Stomach (tissue), 19 donors: ENCODE results near the gene TENT4B. TPM values are rescaled to one million over a fixed set of nuclear protein-coding genes. Genes with fewer than 3 reads are reported as not detected.

Experiments used
- DNase-seq, 2 donors: peaks; one replicate each; pipeline versions ENCODE4 v3.0.0 to v3.0.0-alpha.2; 2013 to 2019
- H3K27ac ChIP-seq, 5 donors: fragments of 200-600 bp in 4 of 5; sonication (generic) in 4 of 5; one replicate each; pipeline ENCODE4 v1.5.1; 2013 to 2019; ENCODE audit warnings: mild to moderate bottlenecking in 1 of 5, moderate library complexity in 1 of 5
- H3K27me3 ChIP-seq, 3 donors: fragments of 200-600 bp; sonication (generic); one replicate each; pipeline ENCODE4 v1.5.1; 2017 to 2019; ENCODE audit warnings: mixed run types in 1 of 3
- H3K36me3 ChIP-seq, 4 donors: fragments of 200-600 bp; sonication (generic); 1 replicate in 3 of 4; 2 replicates in 1 of 4; pipeline ENCODE4 v1.5.1; 2016 to 2019
- H3K4me1 ChIP-seq, 4 donors: fragments of 200-600 bp; sonication (generic); one replicate each; pipeline ENCODE4 v1.5.1; 2016 to 2019
- H3K4me3 ChIP-seq, 4 donors: fragments of 200-600 bp; sonication (generic) in 3 of 4; one replicate each; pipeline ENCODE4 v1.5.1; 2016 to 2019; ENCODE audit warnings: mild to moderate bottlenecking in 1 of 4
- H3K9me3 ChIP-seq, 4 donors: fragments of 200-600 bp; sonication (generic); one replicate each; pipeline ENCODE4 v1.5.1; 2016 to 2019
- CTCF ChIP-seq, 7 experiments: fragments of 450-650 bp in 4 of 7; fragments of 200-600 bp in 3 of 7; sonication (generic) in 3 of 7; IDR thresholded peaks; one replicate each; pipeline ENCODE4 v1.5.1; 2016 to 2019; ENCODE audit warnings: antibody characterized with exemption in 7 of 7, control low read depth in 2 of 7, mild to moderate bottlenecking in 1 of 7
- EP300 ChIP-seq: sonication (generic); formaldehyde crosslinking; IDR thresholded peaks from one replicate; pipeline ENCODE4 v1.6.1; 2017; ENCODE audit warnings: antibody characterized with exemption
- POLR2A ChIP-seq, 4 donors: fragments of 450-650 bp; IDR thresholded peaks; one replicate each; pipeline ENCODE4 v1.6.1; 2016; ENCODE audit warnings: antibody characterized with exemption in 4 of 4, control low read depth in 2 of 4, mild to moderate bottlenecking in 1 of 4, moderate library complexity in 1 of 4
- POLR2AphosphoS5 ChIP-seq, 3 donors: sonication (generic); formaldehyde crosslinking; IDR thresholded peaks; one replicate each; pipeline ENCODE4 v1.6.1; 2016; ENCODE audit warnings: antibody characterized with exemption in 3 of 3
- WGBS, 5 donors: extraction: QIAGEN DNeasy Blood & Tissue Kit in 3 of 5; methylation state at CpG; one replicate each; pipeline versions ENCODE4 v1.1.5 to v1.1.7; 2013 to 2018; 5-methylcytosine and 5-hydroxymethylcytosine counted together
- intact Hi-C: fragments of 100-400 bp; cut with DNase I; formaldehyde crosslinking; loops from one replicate; pipeline ENCODE4 v1.15.1; 2023; ENCODE audit warnings: low total_unique reads
- long read RNA-seq, 10 donors: transcript quantifications; one replicate each; lab custom pipeline, GENCODE V29; 2026
- polyA plus RNA-seq, 3 donors: library from polyadenylated mRNA; stranded (reverse); fragments of 200-250 nt; gene quantifications; one replicate each; pipeline ENCODE4 v1.2.3, GENCODE V29; 2013
- total RNA-seq, 5 donors: library from RNA; depleted of rRNA; stranded (reverse); fragments of >200 nt; gene quantifications; one replicate each; pipeline versions ENCODE4 v1.1.0 to v1.2.3, GENCODE V29; 2014 to 2016
- donor health status: healthy with polysubstance abuse.
- donor health status: Bipolar disorder and iron deficiency.
- donor health status: healthy.

TENT4B gene
- 10 to 100 TPM in 4 of 5 donors, 1 to 10 TPM in 1; 4.1 to 24.1 (median 14.9) TPM for total RNA-seq
- 1 to 10 TPM; 2.4 to 3.2 (median 2.8) TPM for polyA plus RNA-seq
- long read RNA-seq, donor 1, result 0 reads
- long read RNA-seq, donor 2, result 0 reads
- long read RNA-seq, donor 3, result 0 reads
- long read RNA-seq, donor 4, result 0 reads
- long read RNA-seq, donor 5, result 0 reads
- long read RNA-seq, donor 6, result 0 reads
- long read RNA-seq, donor 7, result 0 reads
- long read RNA-seq, donor 8, partial matches to known transcripts, result 15 of 15 reads
- long read RNA-seq, donor 8, other reads (novel, unspliced or antisense), result 0 of 15 reads
- long read RNA-seq, donor 9, result 0 reads
- long read RNA-seq, donor 10, result 0 reads

- Histone ChIP-seq H3K4me3 (peak within 1 kb of the TSS; percentile 70 to 99 (median 80)), H3K9me3 (no peaks in the 10 kb centered on the region), H3K27ac (peak within 1 kb of the TSS; percentile 92 to 100 (median 95)), H3K4me1 (peaks cover 17 to 46% (median 28%) of the 10 kb centered on the region in 4 donors), H3K36me3 (no peaks in the 10 kb centered on the region), H3K27me3 (no peaks in the 10 kb centered on the region)
- TF ChIP-seq CTCF (IDR thresholded peaks at IDR 0.05) (no peak), POLR2AphosphoS5 (IDR thresholded peaks at IDR 0.05) (peak; percentile 33 to 91 (median 91))
- peak; percentile 87 to 96 for DNase-seq
- intact Hi-C loops, result no loop called here
- 0 to 1% (median 0%) methylated on average over 35 to 103 of the region's 114 CpGs for WGBS, 5 donors
Observed at GRCh38 chr16:50152807-50153595, at the start of gene TENT4B. TENT4B (plus strand) TSS chr16:50153306; CDS start chr16:50153622, 316 bp downstream.

- no peak for DNase-seq
Observed at GRCh38 chr16:50103764-50104163, 49.3 kb upstream of the TENT4B start.

GRCh38 chr16:50114357-50115129 is 38.6 kb upstream of the TENT4B start:
- no peaks in the 10 kb centered on the region for H3K36me3 ChIP-seq
- TF ChIP-seq POLR2A (IDR thresholded peaks at IDR 0.05) (no peak), POLR2AphosphoS5 (IDR thresholded peaks at IDR 0.05) (no peak), EP300 (no peak), CTCF (IDR thresholded peaks at IDR 0.05) (no peak)
- WGBS, 5 donors, result 75 to 89% (median 83%) methylated on average over 8 of the region's 8 CpGs
- intact Hi-C loops, result no loop called here
- H3K4me1 ChIP-seq, result no peaks in the 10 kb centered on the region
- H3K9me3 ChIP-seq, result no peaks in the 10 kb centered on the region
- no peak overlapping the region for H3K4me3 ChIP-seq
- DNase-seq, result no peak
- H3K27ac ChIP-seq, result no peak overlapping the region
- H3K27me3 ChIP-seq, result no peaks in the 10 kb centered on the region

More at GRCh38 chr16:50103764-50104163, 49.3 kb upstream of the TENT4B start:
- intact Hi-C loops, result no loop called here
- WGBS, 5 donors, result 76 to 95% (median 86%) methylated on average over 5 of the region's 5 CpGs
- Histone ChIP-seq H3K4me3 (no peak overlapping the region), H3K36me3 (peaks cover 36 to 85% (median 83%) of the 10 kb centered on the region in 4 donors), H3K27ac (no peak overlapping the region), H3K27me3 (no peaks in the 10 kb centered on the region), H3K4me1 (no peaks in the 10 kb centered on the region), H3K9me3 (no peaks in the 10 kb centered on the region)
- TF ChIP-seq POLR2A (IDR thresholded peaks at IDR 0.05) (no peak), POLR2AphosphoS5 (IDR thresholded peaks at IDR 0.05) (no peak)

GRCh38 chr16:50120711-50121110 is 32.4 kb upstream of the TENT4B start:
- no peak for DNase-seq
- Histone ChIP-seq H3K27ac (no peak overlapping the region), H3K9me3 (no peaks in the 10 kb centered on the region), H3K27me3 (no peaks in the 10 kb centered on the region), H3K4me3 (no peak overlapping the region), H3K4me1 (no peaks in the 10 kb centered on the region), H3K36me3 (no peaks in the 10 kb centered on the region)
- TF ChIP-seq POLR2AphosphoS5 (IDR thresholded peaks at IDR 0.05), result no peak
- no peak for TF ChIP-seq CTCF (IDR thresholded peaks at IDR 0.05)
- no peak for TF ChIP-seq POLR2A (IDR thresholded peaks at IDR 0.05)
- no peak for TF ChIP-seq EP300
- intact Hi-C loops, result no loop called here
